Heart left ventricle (tissue), 13 donors: Measurements from ENCODE around the gene AFAP1L2.

ENCODE experiments used
- POLR2A ChIP-seq, 2 donors: fragments of 450-650 bp; IDR thresholded peaks; one replicate each; pipeline ENCODE4 v1.6.1; 2017; ENCODE audit warnings: antibody characterized with exemption in 2 of 2, mild to moderate bottlenecking in 2 of 2, moderate library complexity in 2 of 2
- TF ChIP-seq, protein P1 (sequence below), 12 donors: fragments of 200-600 bp; sonication (generic) in 4 of 12; IDR thresholded peaks; one replicate each; pipeline versions ENCODE4 v1.5.0 to v1.8.0; 2018 to 2022; ENCODE audit warnings: antibody characterized with exemption in 12 of 12, mild to moderate bottlenecking in 5 of 12
- donor health status: ischemic (EF 13 %, LVEDD 7.1; RV severe dilation, severe dysfunction).
- donor health status: DM: no; HTN: yes; CAD: no.
- donor health status: DM: no; HTN: no; CAD: no.
- donor health status: ischemic (EF 25% LVEDD 6.9; RV normal size, moderate dysfunction).
- donor health status: ischemic (EF 25% LVEDD 5.7; RV mildly dilated, moderate dysfunction).
- donor health status: ischemic (EF 35%, LVEDD 5.7; RV mildly dilated, moderate dysfunction).
- donor health status: nonischemic (EF 11% LVEDD 7.7; RV severe dilation, severe dysfunction).
- donor health status: DM: yes; HTN: yes; CAD: no.
- donor health status: PGD.
- donor health status: ischemic (EF 29% LVEDD 5.4; RV normal size, mild dysfunction).
- donor health status: nonischemic (EF 23%, LVEDD 6.1; RV moderate dilation, normal function).

DNA sequence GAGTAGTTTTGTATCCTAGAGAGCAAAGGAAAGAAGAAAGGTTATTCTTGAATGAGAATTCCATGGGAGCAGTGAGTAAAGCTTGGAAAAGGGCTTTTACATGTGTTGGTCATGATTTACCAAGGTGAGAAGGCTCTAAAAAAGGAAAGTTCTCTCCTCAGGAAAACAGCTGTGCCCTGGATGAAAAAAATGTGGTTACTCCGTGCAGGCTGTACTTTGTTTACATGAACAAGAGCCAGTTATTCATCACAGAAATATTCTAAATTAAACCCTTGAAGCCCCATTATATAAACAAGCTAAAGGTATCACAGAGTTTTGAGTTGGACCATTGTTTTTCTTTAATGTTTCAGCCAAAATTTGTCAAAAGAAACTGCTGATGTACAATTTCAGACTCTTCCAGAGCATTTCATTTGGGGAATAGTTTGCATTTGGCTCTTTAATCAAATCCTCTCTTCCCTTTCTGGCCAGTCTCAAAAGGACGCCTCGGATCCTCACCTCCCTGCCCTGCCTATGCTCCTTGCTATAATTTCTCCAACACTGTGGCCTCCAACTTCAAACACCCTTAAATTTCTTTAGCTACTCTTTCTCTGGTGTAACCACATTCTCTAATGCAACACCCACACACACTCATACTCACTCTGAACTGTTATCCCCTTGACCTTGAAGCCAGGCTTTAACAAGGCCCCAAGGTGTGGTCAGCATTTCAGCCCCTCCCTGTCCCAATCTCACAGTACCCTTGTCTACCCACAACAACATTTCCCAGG is 47.4 kb downstream of the AFAP1L2 start:
- TF ChIP-seq POLR2A (IDR thresholded peaks at IDR 0.05), result no peak
- TF ChIP-seq, protein P1, sequence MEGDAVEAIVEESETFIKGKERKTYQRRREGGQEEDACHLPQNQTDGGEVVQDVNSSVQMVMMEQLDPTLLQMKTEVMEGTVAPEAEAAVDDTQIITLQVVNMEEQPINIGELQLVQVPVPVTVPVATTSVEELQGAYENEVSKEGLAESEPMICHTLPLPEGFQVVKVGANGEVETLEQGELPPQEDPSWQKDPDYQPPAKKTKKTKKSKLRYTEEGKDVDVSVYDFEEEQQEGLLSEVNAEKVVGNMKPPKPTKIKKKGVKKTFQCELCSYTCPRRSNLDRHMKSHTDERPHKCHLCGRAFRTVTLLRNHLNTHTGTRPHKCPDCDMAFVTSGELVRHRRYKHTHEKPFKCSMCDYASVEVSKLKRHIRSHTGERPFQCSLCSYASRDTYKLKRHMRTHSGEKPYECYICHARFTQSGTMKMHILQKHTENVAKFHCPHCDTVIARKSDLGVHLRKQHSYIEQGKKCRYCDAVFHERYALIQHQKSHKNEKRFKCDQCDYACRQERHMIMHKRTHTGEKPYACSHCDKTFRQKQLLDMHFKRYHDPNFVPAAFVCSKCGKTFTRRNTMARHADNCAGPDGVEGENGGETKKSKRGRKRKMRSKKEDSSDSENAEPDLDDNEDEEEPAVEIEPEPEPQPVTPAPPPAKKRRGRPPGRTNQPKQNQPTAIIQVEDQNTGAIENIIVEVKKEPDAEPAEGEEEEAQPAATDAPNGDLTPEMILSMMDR (IDR thresholded peaks at IDR 0.05), result no peak
